ENCODE results near the gene LZTS2.

- TF ChIP-seq JUND (IDR thresholded peaks at IDR 0.05), result no peak
- TF ChIP-seq EZH2 (IDR thresholded peaks at IDR 0.05), result no peak
These were observed 7.6 kb downstream of the LZTS2 start for GRCh38 chr10:101007099-101007711.
